Stimulated activated CD8-positive, alpha-beta memory T cell treated with anti-CD3 and anti-CD28 coated beads, Interleukin-12 subunit alpha, Interleukin-12 subunit beta, amount 100 ng/mL, for 1 hour (primary cell): ENCODE results near the gene FIGLA.

Experiments
- DNase-seq: peaks from one replicate; pipeline ENCODE4 v3.0.0-alpha.2; 2020; ENCODE audit warnings: low read depth

Gene FIGLA

GRCh38 chr2:70790136-70790828 lies at the start of gene FIGLA:
FIGLA (minus strand) TSS chr2:70790643; CDS start chr2:70790638, 5 bp downstream.
- no peak for DNase-seq

- no peak for DNase-seq
Observed at GRCh38 chr2:70837980-70838925, 47.8 kb upstream of the FIGLA start.

GRCh38 chr2:70835643-70836042 lies 45.2 kb upstream of the FIGLA start, which contains the start of gene CD207:
CD207 (minus strand) TSS chr2:70835816; CDS start chr2:70835776, 40 bp downstream.
- no peak for DNase-seq

- no peak for DNase-seq
Observed at GRCh38 chr2:70834881-70835280, 44.4 kb upstream of the FIGLA start.

- DNase-seq = no peak
Observed at GRCh38 chr2:70834106-70834505, 43.7 kb upstream of the FIGLA start.

- DNase-seq = no peak
Observed at GRCh38 chr2:70833246-70833645, 42.8 kb upstream of the FIGLA start.

- no peak for DNase-seq
Observed at GRCh38 chr2:70832386-70832785, 41.9 kb upstream of the FIGLA start.

- DNase-seq = no peak
Observed at GRCh38 chr2:70831861-70832260, 41.4 kb upstream of the FIGLA start.

GRCh38 chr2:70830366-70830765 lies 39.9 kb upstream of the FIGLA start:
- DNase-seq = no peak

- DNase-seq = no peak
Observed at GRCh38 chr2:70829916-70830315, 39.5 kb upstream of the FIGLA start.

- no peak for DNase-seq
Observed at GRCh38 chr2:70828914-70829824, 38.7 kb upstream of the FIGLA start.

- DNase-seq = no peak
Observed at GRCh38 chr2:70828115-70828514, 37.7 kb upstream of the FIGLA start.

GRCh38 chr2:70827388-70827787 lies 36.9 kb upstream of the FIGLA start:
- no peak for DNase-seq

GRCh38 chr2:70826696-70827350 lies 36.4 kb upstream of the FIGLA start:
- no peak for DNase-seq

- no peak for DNase-seq
Observed at GRCh38 chr2:70823249-70823648, 32.8 kb upstream of the FIGLA start.

GRCh38 chr2:70822843-70823242 lies 32.4 kb upstream of the FIGLA start:
- DNase-seq = no peak

- no peak for DNase-seq
Observed at GRCh38 chr2:70820499-70820898, 30.1 kb upstream of the FIGLA start, which contains the start of gene CLEC4F. CLEC4F (minus strand) TSS chr2:70820599; CDS start chr2:70820523, 76 bp downstream.

GRCh38 chr2:70817284-70817954 lies 27.0 kb upstream of the FIGLA start:
- no peak for DNase-seq

- no peak for DNase-seq
Observed at GRCh38 chr2:70816726-70817125, 26.3 kb upstream of the FIGLA start.
